KMS-11 (cell line): ENCODE data around the gene CTNNA3.

Source experiments
- H2AFZ ChIP-seq: fragments of 200-600 bp; sonication (generic); 2 replicates; pipeline ENCODE4 v1.6.1; 2016; ENCODE audit warnings: antibody characterized with exemption, mixed run types, low read depth
- H3K27ac ChIP-seq: fragments of 200-600 bp; sonication (generic); 2 replicates; pipeline ENCODE4 v1.6.1; 2016; ENCODE audit warnings: mild to moderate bottlenecking, mixed run types
- H3K27me3 ChIP-seq: fragments of 200-600 bp; sonication (generic); 2 replicates; pipeline ENCODE4 v1.6.1; 2017; ENCODE audit warnings: mild to moderate bottlenecking, low read depth, mixed run types, moderate library complexity; ENCODE audit not compliant: insufficient read depth
- H3K36me3 ChIP-seq: fragments of 200-600 bp; sonication (generic); 2 replicates; pipeline ENCODE4 v1.6.1; 2017; ENCODE audit warnings: mild to moderate bottlenecking, mixed run types; ENCODE audit not compliant: insufficient read depth
- H3K4me1 ChIP-seq: fragments of 200-600 bp; sonication (generic); 2 replicates; pipeline ENCODE4 v1.6.1; 2016; ENCODE audit warnings: mild to moderate bottlenecking, low read depth, mixed run types; ENCODE audit not compliant: poor library complexity, severe bottlenecking
- H3K4me2 ChIP-seq: fragments of 200-600 bp; sonication (generic); 2 replicates; pipeline ENCODE4 v1.7.0; 2016; ENCODE audit warnings: mild to moderate bottlenecking, mixed run types
- H3K4me3 ChIP-seq: fragments of 200-600 bp; sonication (generic); IDR thresholded peaks from 2 replicates; pipeline ENCODE4 v1.6.1; 2017; ENCODE audit warnings: low read depth, low read length, mixed read lengths; ENCODE audit not compliant: insufficient read depth
- H3K79me2 ChIP-seq: fragments of 200-600 bp; sonication (generic); 2 replicates; pipeline ENCODE4 v1.6.1; 2016; ENCODE audit warnings: low read depth, mixed run types; ENCODE audit not compliant: insufficient read depth
- H3K9ac ChIP-seq: fragments of 200-600 bp; sonication (generic); 2 replicates; pipeline ENCODE4 v1.6.1; 2016; ENCODE audit warnings: mild to moderate bottlenecking, mixed run types
- H4K20me1 ChIP-seq: fragments of 200-600 bp; sonication (generic); 2 replicates; pipeline ENCODE4 v1.6.1; 2016; ENCODE audit warnings: mild to moderate bottlenecking, mixed run types; ENCODE audit not compliant: insufficient read depth
- TF ChIP-seq, protein P1 (sequence below): fragments of 200-600 bp; sonication (generic); conservative IDR thresholded peaks from 2 replicates; pipeline ENCODE4 v1.6.1; 2017; ENCODE audit warnings: low read depth, mild to moderate bottlenecking, antibody characterized with exemption, low read length, moderate library complexity, mixed read lengths

Gene CTNNA3

DNA sequence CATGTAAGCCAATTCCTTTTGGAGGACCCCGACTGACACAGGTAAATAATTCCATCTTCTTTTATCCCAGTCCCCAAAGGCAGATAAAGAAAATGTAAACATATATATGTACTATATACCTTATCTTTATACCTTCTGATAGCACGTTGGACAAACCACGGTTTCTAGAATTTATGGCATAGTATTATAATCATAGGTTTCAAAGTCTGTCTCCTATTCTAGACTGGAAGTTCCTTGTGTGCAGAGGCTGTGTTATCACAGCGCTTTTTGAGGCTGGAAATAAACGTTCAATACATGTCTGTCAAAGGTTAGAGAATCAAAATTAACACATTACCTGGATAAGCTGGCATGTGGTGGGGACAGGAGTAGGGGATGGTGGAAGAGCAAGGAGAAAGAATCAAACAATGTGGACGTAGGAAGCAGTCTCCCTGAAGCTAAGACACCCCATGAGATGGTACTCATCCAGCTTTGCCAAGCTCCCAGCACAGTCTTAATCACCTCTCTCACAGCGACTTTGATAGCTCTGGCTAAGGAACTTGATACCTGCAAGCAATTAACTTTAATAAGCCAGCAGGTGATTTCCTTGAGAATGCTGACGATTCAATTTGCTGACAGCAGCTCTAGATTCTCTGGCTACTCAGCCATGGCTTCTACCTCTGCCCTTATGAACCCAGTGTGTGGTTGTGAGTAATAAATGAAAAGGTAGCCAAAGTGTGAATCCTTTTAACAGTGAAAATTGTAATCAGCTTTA, 978.6 kb downstream of the CTNNA3 start:
- TF ChIP-seq, protein P1, sequence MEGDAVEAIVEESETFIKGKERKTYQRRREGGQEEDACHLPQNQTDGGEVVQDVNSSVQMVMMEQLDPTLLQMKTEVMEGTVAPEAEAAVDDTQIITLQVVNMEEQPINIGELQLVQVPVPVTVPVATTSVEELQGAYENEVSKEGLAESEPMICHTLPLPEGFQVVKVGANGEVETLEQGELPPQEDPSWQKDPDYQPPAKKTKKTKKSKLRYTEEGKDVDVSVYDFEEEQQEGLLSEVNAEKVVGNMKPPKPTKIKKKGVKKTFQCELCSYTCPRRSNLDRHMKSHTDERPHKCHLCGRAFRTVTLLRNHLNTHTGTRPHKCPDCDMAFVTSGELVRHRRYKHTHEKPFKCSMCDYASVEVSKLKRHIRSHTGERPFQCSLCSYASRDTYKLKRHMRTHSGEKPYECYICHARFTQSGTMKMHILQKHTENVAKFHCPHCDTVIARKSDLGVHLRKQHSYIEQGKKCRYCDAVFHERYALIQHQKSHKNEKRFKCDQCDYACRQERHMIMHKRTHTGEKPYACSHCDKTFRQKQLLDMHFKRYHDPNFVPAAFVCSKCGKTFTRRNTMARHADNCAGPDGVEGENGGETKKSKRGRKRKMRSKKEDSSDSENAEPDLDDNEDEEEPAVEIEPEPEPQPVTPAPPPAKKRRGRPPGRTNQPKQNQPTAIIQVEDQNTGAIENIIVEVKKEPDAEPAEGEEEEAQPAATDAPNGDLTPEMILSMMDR = no peak
- H3K36me3 ChIP-seq = no peaks in the 10 kb centered on the region
- H4K20me1 ChIP-seq = no peaks in the 10 kb centered on the region
- no peaks in the 10 kb centered on the region for H3K27me3 ChIP-seq
- no peak overlapping the region for H3K9ac ChIP-seq
- no peak overlapping the region for H3K4me2 ChIP-seq
- no peaks in the 10 kb centered on the region for H3K4me1 ChIP-seq
- H2AFZ ChIP-seq = no peak overlapping the region
- no peaks in the 10 kb centered on the region for H3K79me2 ChIP-seq
- no peak overlapping the region for H3K27ac ChIP-seq
- H3K4me3 ChIP-seq = no peak overlapping the region

DNA sequence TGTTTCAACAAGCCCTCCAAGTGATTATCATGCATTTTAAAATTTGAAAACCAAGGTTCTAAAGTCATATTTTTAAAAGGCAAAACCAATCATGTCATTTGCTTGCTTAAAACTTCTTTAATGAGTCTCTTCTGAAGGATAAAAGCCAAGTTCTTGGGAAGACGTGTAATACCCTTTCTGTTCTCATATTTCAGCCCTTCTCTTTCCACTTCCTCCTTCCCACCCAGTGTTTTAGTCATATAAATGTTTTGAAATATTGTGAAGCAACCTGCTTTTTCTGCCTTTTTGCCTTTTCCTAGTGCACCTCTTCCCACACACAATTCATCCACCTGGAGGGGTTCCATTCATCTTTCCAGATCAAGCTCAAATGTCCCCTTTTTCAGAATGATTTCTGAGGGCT, 981.3 kb downstream of the CTNNA3 start:
- TF ChIP-seq, protein P1 = no peak
- Histone ChIP-seq H3K27me3 (no peaks in the 10 kb centered on the region), H3K4me2 (no peak overlapping the region), H3K4me1 (no peaks in the 10 kb centered on the region), H3K36me3 (no peaks in the 10 kb centered on the region), H4K20me1 (no peaks in the 10 kb centered on the region), H2AFZ (no peak overlapping the region), H3K4me3 (no peak overlapping the region), H3K9ac (no peak overlapping the region), H3K27ac (no peak overlapping the region), H3K79me2 (no peaks in the 10 kb centered on the region)

DNA sequence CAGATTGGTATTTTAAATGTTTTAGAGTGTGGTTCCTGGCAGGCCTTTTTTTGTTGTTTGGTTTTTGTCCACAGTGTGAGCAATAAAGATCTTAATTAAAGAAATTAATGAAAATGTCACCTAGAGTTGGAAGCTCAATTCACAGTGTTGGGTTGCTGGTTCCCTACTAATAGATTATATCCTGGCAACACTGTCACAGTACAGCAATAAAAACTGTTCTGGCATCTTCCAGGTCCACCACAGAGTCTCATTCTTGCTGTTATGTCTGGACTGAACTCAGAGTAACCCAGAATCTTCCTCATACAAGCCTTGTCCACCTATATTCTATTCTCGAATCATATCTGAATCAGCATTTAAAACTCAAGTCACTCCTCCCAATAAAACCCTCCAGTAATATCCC, 982.6 kb downstream of the CTNNA3 start:
- H3K4me3 ChIP-seq = no peak overlapping the region
- H3K27ac ChIP-seq = no peak overlapping the region
- H3K9ac ChIP-seq = no peak overlapping the region
- no peaks in the 10 kb centered on the region for H3K79me2 ChIP-seq
- no peaks in the 10 kb centered on the region for H4K20me1 ChIP-seq
- H3K27me3 ChIP-seq = no peaks in the 10 kb centered on the region
- no peaks in the 10 kb centered on the region for H3K4me1 ChIP-seq
- TF ChIP-seq, protein P1 = no peak
- H2AFZ ChIP-seq = no peak overlapping the region
- H3K4me2 ChIP-seq = no peak overlapping the region
- no peaks in the 10 kb centered on the region for H3K36me3 ChIP-seq

DNA sequence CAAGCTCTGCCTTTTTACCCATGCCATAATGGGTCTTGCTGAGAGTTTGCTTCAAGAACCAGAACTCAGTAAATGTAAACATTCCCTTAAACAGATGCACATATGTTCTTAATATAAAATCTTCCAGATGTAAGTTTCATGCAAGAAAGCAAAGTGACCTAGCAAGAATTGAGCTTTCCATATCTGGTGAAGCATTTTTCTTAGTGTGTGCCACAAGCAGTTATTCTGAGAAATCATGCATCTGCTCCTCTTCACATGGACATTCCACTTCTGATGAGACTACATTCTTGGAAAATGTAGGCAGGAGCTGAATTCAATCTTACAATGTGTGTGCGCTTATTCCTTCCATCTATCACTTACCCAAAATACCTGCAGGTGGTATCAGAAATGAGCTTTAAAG, 997.9 kb downstream of the CTNNA3 start:
- no peak overlapping the region for H2AFZ ChIP-seq

More for the DNA sequence above, 997.9 kb downstream of the CTNNA3 start:
- H3K9ac ChIP-seq = no peak overlapping the region
- no peaks in the 10 kb centered on the region for H3K36me3 ChIP-seq
- no peaks in the 10 kb centered on the region for H3K4me1 ChIP-seq
- no peak overlapping the region for H3K27ac ChIP-seq
- TF ChIP-seq, protein P1 = no peak
- H4K20me1 ChIP-seq = no peaks in the 10 kb centered on the region
- H3K4me3 ChIP-seq = no peak overlapping the region
- H3K79me2 ChIP-seq = no peaks in the 10 kb centered on the region
- no peak overlapping the region for H3K4me2 ChIP-seq
- no peaks in the 10 kb centered on the region for H3K27me3 ChIP-seq
